IPS-11a (cell line): ENCODE measurements around the gene ARHGEF11.
A peak's percentile ranks its signal among the peaks of the same experiment; 100 is the strongest.

ENCODE experiments used
- H3K4me3 ChIP-seq: one replicate; pipeline ENCODE4 v1.5.1; 2013; ENCODE audit warnings: low read depth, low read length, control low read depth

Gene ARHGEF11

GRCh38 chr1:156898161-156898566, 147.4 kb downstream of the ARHGEF11 start:
- no peak overlapping the region for H3K4me3 ChIP-seq

GRCh38 chr1:156897078-156897825, 148.3 kb downstream of the ARHGEF11 start:
- no peak overlapping the region for H3K4me3 ChIP-seq

- no peak overlapping the region for H3K4me3 ChIP-seq
Observed at GRCh38 chr1:156896490-156897033, 149.0 kb downstream of the ARHGEF11 start.

GRCh38 chr1:156895927-156896326, 149.6 kb downstream of the ARHGEF11 start:
- H3K4me3 ChIP-seq: no peak overlapping the region

GRCh38 chr1:156895455-156895812, 150.1 kb downstream of the ARHGEF11 start:
- no peak overlapping the region for H3K4me3 ChIP-seq

- H3K4me3 ChIP-seq: no peak overlapping the region
Observed at GRCh38 chr1:156894711-156895454, 150.7 kb downstream of the ARHGEF11 start.

- H3K4me3 ChIP-seq: no peak overlapping the region
Observed at GRCh38 chr1:156894001-156894400, 151.5 kb downstream of the ARHGEF11 start.

- H3K4me3 ChIP-seq: peak within 1 kb of the TSS; percentile 27
Observed at GRCh38 chr1:156893048-156893953, 152.2 kb downstream of the ARHGEF11 start, which contains the start of gene PEAR1. PEAR1 (plus strand) TSS chr1:156893718; CDS start chr1:156903927, 10,209 bp downstream.

GRCh38 chr1:156892190-156893047, 153.1 kb downstream of the ARHGEF11 start:
- H3K4me3 ChIP-seq: no peak overlapping the region

- no peak overlapping the region for H3K4me3 ChIP-seq
Observed at GRCh38 chr1:156889802-156890580, 155.6 kb downstream of the ARHGEF11 start.

GRCh38 chr1:156887734-156888133, 157.8 kb downstream of the ARHGEF11 start:
- H3K4me3 ChIP-seq: no peak overlapping the region

- H3K4me3 ChIP-seq: no peak overlapping the region
Observed at GRCh38 chr1:156887317-156887716, 158.2 kb downstream of the ARHGEF11 start.

GRCh38 chr1:156886583-156887281, 158.8 kb downstream of the ARHGEF11 start:
- H3K4me3 ChIP-seq: no peak overlapping the region

- H3K4me3 ChIP-seq: no peak overlapping the region
Observed at GRCh38 chr1:156885880-156886355, 159.6 kb downstream of the ARHGEF11 start.

- no peak overlapping the region for H3K4me3 ChIP-seq
Observed at GRCh38 chr1:156885314-156885713, 160.2 kb downstream of the ARHGEF11 start.
